ENCODE results near the gene THEM5.

Gene THEM5

GRCh38 chr1:151833172-151833900 is 20.2 kb downstream of the THEM5 start:
- Histone ChIP-seq H3K27me3 (ENCODE audit: control insufficient read depth in 1 of 2, insufficient read depth in 2 of 2, low read length in 2 of 2) (no peaks in the 10 kb centered on the region), H3K4me3 (ENCODE audit: low read depth in 1 of 2, low read length in 2 of 2) (peak overlapping the region; percentile 50 to 53), H3K36me3 (ENCODE audit: control insufficient read depth in 1 of 2, insufficient read depth in 2 of 2, low read length in 2 of 2) (peaks cover 0 to under 1% of the 10 kb centered on the region in 2 donors), H3K9me3 (ENCODE audit: control insufficient read depth in 1 of 2, low read length in 2 of 2) (no peaks in the 10 kb centered on the region), H3K4me1 (ENCODE audit: control insufficient read depth in 1 of 2, insufficient read depth in 2 of 2, low read length in 2 of 2) (peaks cover 57 to 79% of the 10 kb centered on the region in 2 donors), H3K27ac (ENCODE audit: low read depth, low read length) (no peak overlapping the region), H3K9ac (ENCODE audit: low read depth in 1 of 2, low read length in 2 of 2) (peak overlapping the region in 1 of 2 donors; percentile 0)

DNA sequence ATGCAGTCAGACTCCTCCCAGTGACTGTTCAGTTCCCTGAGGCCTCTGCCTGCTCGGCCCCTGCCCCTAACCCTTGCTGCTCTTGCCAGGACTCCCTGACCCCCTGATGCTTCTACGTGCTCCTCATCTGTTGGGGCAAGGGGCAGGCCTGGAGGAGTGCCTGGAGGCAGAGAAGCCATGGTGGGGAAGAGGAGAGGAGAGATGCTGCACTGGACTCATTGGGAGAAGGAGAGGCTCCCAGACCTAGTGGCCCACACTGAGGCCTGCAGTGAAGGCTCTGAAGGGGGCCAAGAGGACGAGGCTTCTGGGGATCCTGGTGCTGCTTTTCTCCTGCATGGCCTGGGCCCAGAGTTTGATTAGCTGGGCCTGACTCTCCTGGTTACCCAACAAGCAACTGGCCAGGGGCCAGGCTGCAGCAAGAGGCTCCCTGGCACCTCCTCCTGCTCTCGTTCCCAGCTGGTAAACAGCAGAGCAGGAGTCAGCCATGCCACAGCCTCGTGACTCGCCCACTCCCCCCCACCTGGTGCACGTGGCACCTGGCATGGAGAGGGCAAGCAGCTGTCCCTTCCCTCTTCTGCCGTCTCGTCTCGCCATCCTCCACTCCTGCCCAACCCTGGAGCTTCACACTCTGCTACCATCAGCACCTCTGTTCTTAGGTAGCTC is 21.1 kb downstream of the THEM5 start:
- H3K27me3 ChIP-seq (ENCODE audit: control insufficient read depth in 1 of 2, insufficient read depth in 2 of 2, low read length in 2 of 2) = no peaks in the 10 kb centered on the region
- no peak overlapping the region for H3K27ac ChIP-seq (ENCODE audit: low read depth, low read length)
- peak overlapping the region; percentile 53 to 75 for H3K4me3 ChIP-seq (ENCODE audit: low read depth in 1 of 2, low read length in 2 of 2)
- peak overlapping the region; percentile 82 to 87 for H3K9ac ChIP-seq (ENCODE audit: low read depth in 1 of 2, low read length in 2 of 2)
- H3K36me3 ChIP-seq (ENCODE audit: control insufficient read depth in 1 of 2, insufficient read depth in 2 of 2, low read length in 2 of 2) = peaks cover 0 to 5% of the 10 kb centered on the region in 2 donors
- H3K9me3 ChIP-seq (ENCODE audit: control insufficient read depth in 1 of 2, low read length in 2 of 2) = no peaks in the 10 kb centered on the region
- H3K4me1 ChIP-seq (ENCODE audit: control insufficient read depth in 1 of 2, insufficient read depth in 2 of 2, low read length in 2 of 2) = peaks cover 55 to 79% of the 10 kb centered on the region in 2 donors

DNA sequence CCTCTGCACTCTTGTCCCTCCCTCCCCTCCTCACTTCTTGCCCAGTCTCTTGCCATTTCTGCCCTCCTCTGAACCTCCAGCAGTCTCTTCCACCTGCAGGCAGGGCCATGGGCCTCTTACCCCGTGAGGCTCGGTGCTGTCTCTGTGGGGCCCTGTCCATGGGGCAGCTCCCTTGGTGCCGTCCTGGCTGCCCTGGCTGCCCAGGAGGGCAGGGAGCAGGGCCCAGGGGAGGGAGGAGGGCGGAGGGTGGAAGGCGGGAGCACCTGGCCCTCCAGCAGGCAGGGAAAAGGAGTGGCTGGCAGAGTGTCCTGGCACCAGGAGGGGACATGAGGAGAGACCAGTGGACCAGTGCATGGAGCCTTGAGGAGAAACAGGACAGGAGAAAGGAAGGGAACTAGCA is 21.9 kb downstream of the THEM5 start, which contains the start of gene RORC:
Gene RORC (minus strand): TSS at position 198 of the 400 bp plus-strand sequence. CDS start 38 bp downstream, at position 160.
- no peaks in the 10 kb centered on the region for H3K27me3 ChIP-seq (ENCODE audit: control insufficient read depth in 1 of 2, insufficient read depth in 2 of 2, low read length in 2 of 2)
- H3K9ac ChIP-seq (ENCODE audit: low read depth in 1 of 2, low read length in 2 of 2) = peak within 1 kb of the TSS; percentile 82 to 87
- peak within 1 kb of the TSS; percentile 75 to 81 for H3K4me3 ChIP-seq (ENCODE audit: low read depth in 1 of 2, low read length in 2 of 2)
- no peaks in the 10 kb centered on the region for H3K9me3 ChIP-seq (ENCODE audit: control insufficient read depth in 1 of 2, low read length in 2 of 2)
- peaks cover 47 to 71% of the 10 kb centered on the region in 2 donors for H3K4me1 ChIP-seq (ENCODE audit: control insufficient read depth in 1 of 2, insufficient read depth in 2 of 2, low read length in 2 of 2)
- peak within 1 kb of the TSS; percentile 74 for H3K27ac ChIP-seq (ENCODE audit: low read depth, low read length)
- H3K36me3 ChIP-seq (ENCODE audit: control insufficient read depth in 1 of 2, insufficient read depth in 2 of 2, low read length in 2 of 2) = peaks cover 0 to 5% of the 10 kb centered on the region in 2 donors

DNA sequence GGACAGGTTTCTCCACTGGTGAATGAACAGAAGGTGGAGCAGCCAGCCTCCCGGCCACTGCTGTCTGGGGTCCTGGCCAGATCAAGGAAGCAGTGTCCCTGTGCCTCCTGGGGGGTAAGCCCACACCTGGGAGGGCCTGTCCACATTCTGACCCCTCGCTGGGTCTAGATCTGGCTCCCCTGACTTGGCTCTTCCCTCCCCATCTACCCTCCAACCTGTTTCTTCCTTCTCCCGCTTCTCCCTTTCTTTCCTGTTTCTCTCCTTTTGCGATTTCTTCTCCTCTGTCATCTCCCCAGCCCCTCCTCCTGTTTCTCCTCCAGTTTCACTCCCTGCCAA is 22.3 kb downstream of the THEM5 start:
- Histone ChIP-seq H3K9ac (ENCODE audit: low read depth in 1 of 2, low read length in 2 of 2) (peak overlapping the region; percentile 82 to 87), H3K36me3 (ENCODE audit: control insufficient read depth in 1 of 2, insufficient read depth in 2 of 2, low read length in 2 of 2) (peaks cover 0 to 5% of the 10 kb centered on the region in 2 donors), H3K4me3 (ENCODE audit: low read depth in 1 of 2, low read length in 2 of 2) (peak overlapping the region; percentile 75 to 81), H3K9me3 (ENCODE audit: control insufficient read depth in 1 of 2, low read length in 2 of 2) (no peaks in the 10 kb centered on the region), H3K27ac (ENCODE audit: low read depth, low read length) (peak overlapping the region; percentile 74), H3K4me1 (ENCODE audit: control insufficient read depth in 1 of 2, insufficient read depth in 2 of 2, low read length in 2 of 2) (peaks cover 45 to 68% of the 10 kb centered on the region in 2 donors), H3K27me3 (ENCODE audit: control insufficient read depth in 1 of 2, insufficient read depth in 2 of 2, low read length in 2 of 2) (no peaks in the 10 kb centered on the region)

DNA sequence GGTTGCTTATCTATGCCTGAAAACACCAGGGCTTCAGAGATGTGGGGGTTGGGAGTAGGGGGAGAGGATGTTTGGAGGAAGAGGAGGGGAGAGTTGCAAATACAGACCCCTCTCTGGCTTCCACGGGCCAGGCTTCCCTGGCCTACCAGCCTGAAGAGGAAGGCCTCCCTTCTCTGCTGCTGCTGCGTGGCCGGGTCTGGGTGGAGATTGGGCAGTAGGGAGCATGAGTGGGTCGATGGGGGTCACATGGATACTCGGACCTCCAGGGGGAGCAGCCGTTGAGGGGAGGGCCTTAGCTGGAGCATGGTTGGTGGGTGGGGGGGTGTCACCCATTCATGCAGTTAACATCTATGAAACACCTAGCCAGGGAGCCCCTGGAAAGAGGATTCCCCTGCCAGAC is 23.5 kb downstream of the THEM5 start:
- no peaks in the 10 kb centered on the region for H3K9me3 ChIP-seq (ENCODE audit: control insufficient read depth in 1 of 2, low read length in 2 of 2)
- H3K4me3 ChIP-seq (ENCODE audit: low read depth in 1 of 2, low read length in 2 of 2) = no peak overlapping the region
- peaks cover 40 to 60% of the 10 kb centered on the region in 2 donors for H3K4me1 ChIP-seq (ENCODE audit: control insufficient read depth in 1 of 2, insufficient read depth in 2 of 2, low read length in 2 of 2)
- H3K27me3 ChIP-seq (ENCODE audit: control insufficient read depth in 1 of 2, insufficient read depth in 2 of 2, low read length in 2 of 2) = no peaks in the 10 kb centered on the region
- peak overlapping the region in 1 of 2 donors; percentile 43 for H3K9ac ChIP-seq (ENCODE audit: low read depth in 1 of 2, low read length in 2 of 2)
- peaks cover 0 to 7% of the 10 kb centered on the region in 2 donors for H3K36me3 ChIP-seq (ENCODE audit: control insufficient read depth in 1 of 2, insufficient read depth in 2 of 2, low read length in 2 of 2)
- no peak overlapping the region for H3K27ac ChIP-seq (ENCODE audit: low read depth, low read length)

- Histone ChIP-seq H3K4me3 (ENCODE audit: low read depth in 1 of 2, low read length in 2 of 2) (no peak overlapping the region), H3K4me1 (ENCODE audit: control insufficient read depth in 1 of 2, insufficient read depth in 2 of 2, low read length in 2 of 2) (peaks cover 37 to 55% of the 10 kb centered on the region in 2 donors), H3K27me3 (ENCODE audit: control insufficient read depth in 1 of 2, insufficient read depth in 2 of 2, low read length in 2 of 2) (no peaks in the 10 kb centered on the region), H3K9me3 (ENCODE audit: control insufficient read depth in 1 of 2, low read length in 2 of 2) (no peaks in the 10 kb centered on the region), H3K27ac (ENCODE audit: low read depth, low read length) (no peak overlapping the region), H3K9ac (ENCODE audit: low read depth in 1 of 2, low read length in 2 of 2) (no peak overlapping the region), H3K36me3 (ENCODE audit: control insufficient read depth in 1 of 2, insufficient read depth in 2 of 2, low read length in 2 of 2) (peaks cover 0 to 8% of the 10 kb centered on the region in 2 donors)
Observed at GRCh38 chr1:151829352-151830046, 24.0 kb downstream of the THEM5 start.

GRCh38 chr1:151828921-151829320 is 24.6 kb downstream of the THEM5 start:
- no peak overlapping the region for H3K4me3 ChIP-seq (ENCODE audit: low read depth in 1 of 2, low read length in 2 of 2)
- H3K36me3 ChIP-seq (ENCODE audit: control insufficient read depth in 1 of 2, insufficient read depth in 2 of 2, low read length in 2 of 2) = peaks cover 0 to 8% of the 10 kb centered on the region in 2 donors
- no peaks in the 10 kb centered on the region for H3K9me3 ChIP-seq (ENCODE audit: control insufficient read depth in 1 of 2, low read length in 2 of 2)
- H3K27ac ChIP-seq (ENCODE audit: low read depth, low read length) = no peak overlapping the region
- no peak overlapping the region for H3K9ac ChIP-seq (ENCODE audit: low read depth in 1 of 2, low read length in 2 of 2)
- H3K27me3 ChIP-seq (ENCODE audit: control insufficient read depth in 1 of 2, insufficient read depth in 2 of 2, low read length in 2 of 2) = no peaks in the 10 kb centered on the region
- peaks cover 31 to 49% of the 10 kb centered on the region in 2 donors for H3K4me1 ChIP-seq (ENCODE audit: control insufficient read depth in 1 of 2, insufficient read depth in 2 of 2, low read length in 2 of 2)

DNA sequence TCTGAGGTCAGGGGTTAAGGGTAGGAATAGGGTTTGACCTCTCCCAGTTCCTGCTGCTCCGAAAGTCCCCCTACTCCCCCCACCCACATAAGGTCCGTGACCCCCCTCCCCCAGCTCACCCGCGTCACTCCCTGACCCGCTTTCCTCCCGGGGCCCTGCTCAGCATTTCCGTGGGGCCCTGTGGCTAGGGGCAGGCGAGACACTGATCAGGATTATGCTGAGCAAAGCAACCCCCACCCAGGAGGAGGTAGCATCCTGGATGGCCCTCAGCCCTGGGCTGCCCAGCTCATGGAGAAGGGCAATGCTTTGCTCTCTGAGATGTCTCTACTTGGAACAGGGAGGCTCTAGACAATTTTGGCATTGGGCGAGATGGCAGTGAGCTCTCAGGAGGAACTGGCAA is 25.7 kb downstream of the THEM5 start:
- peaks cover 22 to 41% of the 10 kb centered on the region in 2 donors for H3K4me1 ChIP-seq (ENCODE audit: control insufficient read depth in 1 of 2, insufficient read depth in 2 of 2, low read length in 2 of 2)
- peaks cover 0 to 8% of the 10 kb centered on the region in 2 donors for H3K36me3 ChIP-seq (ENCODE audit: control insufficient read depth in 1 of 2, insufficient read depth in 2 of 2, low read length in 2 of 2)
- H3K4me3 ChIP-seq (ENCODE audit: low read depth in 1 of 2, low read length in 2 of 2) = no peak overlapping the region
- no peak overlapping the region for H3K9ac ChIP-seq (ENCODE audit: low read depth in 1 of 2, low read length in 2 of 2)
- H3K27ac ChIP-seq (ENCODE audit: low read depth, low read length) = no peak overlapping the region
- no peaks in the 10 kb centered on the region for H3K9me3 ChIP-seq (ENCODE audit: control insufficient read depth in 1 of 2, low read length in 2 of 2)
- H3K27me3 ChIP-seq (ENCODE audit: control insufficient read depth in 1 of 2, insufficient read depth in 2 of 2, low read length in 2 of 2) = no peaks in the 10 kb centered on the region

- no peaks in the 10 kb centered on the region for H3K9me3 ChIP-seq (ENCODE audit: control insufficient read depth in 1 of 2, low read length in 2 of 2)
- peaks cover 12 to 26% of the 10 kb centered on the region in 2 donors for H3K4me1 ChIP-seq (ENCODE audit: control insufficient read depth in 1 of 2, insufficient read depth in 2 of 2, low read length in 2 of 2)
- H3K36me3 ChIP-seq (ENCODE audit: control insufficient read depth in 1 of 2, insufficient read depth in 2 of 2, low read length in 2 of 2) = peaks cover 0 to 8% of the 10 kb centered on the region in 2 donors
- H3K4me3 ChIP-seq (ENCODE audit: low read depth in 1 of 2, low read length in 2 of 2) = no peak overlapping the region
- no peak overlapping the region for H3K9ac ChIP-seq (ENCODE audit: low read depth in 1 of 2, low read length in 2 of 2)
- H3K27ac ChIP-seq (ENCODE audit: low read depth, low read length) = no peak overlapping the region
- no peaks in the 10 kb centered on the region for H3K27me3 ChIP-seq (ENCODE audit: control insufficient read depth in 1 of 2, insufficient read depth in 2 of 2, low read length in 2 of 2)
Observed at GRCh38 chr1:151825751-151826660, 27.5 kb downstream of the THEM5 start.

Data from duodenal mucosa (tissue), 2 donors.